GM23248 (cell line): ENCODE data around the gene PLCB4. TPM values are rescaled to one million over a fixed set of nuclear protein-coding genes. Genes with fewer than 3 reads are reported as not detected.

Experiments used
- DNase-seq: peaks from one replicate; pipeline ENCODE4 v3.0.0-alpha.2; 2015
- H2AFZ ChIP-seq: fragments of 200-600 bp; sonication (generic); 2 replicates; pipeline ENCODE4 v1.6.1; 2016; ENCODE audit warnings: antibody characterized with exemption
- H3F3A ChIP-seq: fragments of 200-600 bp; sonication (generic); 2 replicates; pipeline ENCODE4 v1.6.1; 2016; ENCODE audit warnings: mild to moderate bottlenecking, antibody characterized with exemption, mixed run types; ENCODE audit not compliant: insufficient read depth
- H3K27ac ChIP-seq: fragments of 200-600 bp; sonication (generic); 2 replicates; pipeline ENCODE4 v1.5.1; 2016; ENCODE audit warnings: mild to moderate bottlenecking
- H3K27me3 ChIP-seq: fragments of 200-600 bp; sonication (generic); replicated peaks from 2 replicates; pipeline ENCODE4 v1.6.1; 2016; ENCODE audit warnings: mild to moderate bottlenecking; ENCODE audit not compliant: insufficient read depth
- H3K36me3 ChIP-seq: fragments of 200-600 bp; sonication (generic); 2 replicates; pipeline ENCODE4 v1.6.1; 2016; ENCODE audit warnings: low read depth, mild to moderate bottlenecking
- H3K4me1 ChIP-seq: fragments of 200-600 bp; sonication (generic); 2 replicates; pipeline ENCODE4 v1.6.1; 2016; ENCODE audit warnings: mild to moderate bottlenecking; ENCODE audit not compliant: insufficient read depth
- H3K4me2 ChIP-seq: fragments of 200-600 bp; sonication (generic); one replicate; pipeline ENCODE4 v1.6.1; 2016; ENCODE audit warnings: mild to moderate bottlenecking; ENCODE audit not compliant: unreplicated experiment
- H3K4me3 ChIP-seq: fragments of 200-600 bp; sonication (generic); 2 replicates; pipeline ENCODE4 v1.5.1; 2016; ENCODE audit warnings: mild to moderate bottlenecking
- H3K79me2 ChIP-seq: fragments of 200-600 bp; sonication (generic); 2 replicates; pipeline ENCODE4 v1.6.1; 2016; ENCODE audit warnings: mild to moderate bottlenecking; ENCODE audit not compliant: insufficient read depth
- H3K9ac ChIP-seq: fragments of 200-600 bp; sonication (generic); 2 replicates; pipeline ENCODE4 v1.6.1; 2016; ENCODE audit warnings: mild to moderate bottlenecking
- H3K9me2 ChIP-seq: fragments of 200-600 bp; sonication (generic); 2 replicates; pipeline ENCODE4 v1.6.1; 2016; ENCODE audit warnings: mixed run types, mild to moderate bottlenecking, moderate library complexity; ENCODE audit not compliant: insufficient read depth
- H3K9me3 ChIP-seq: fragments of 200-600 bp; sonication (generic); one replicate; pipeline ENCODE4 v1.6.1; 2017; ENCODE audit warnings: low read depth
- H4K20me1 ChIP-seq: fragments of 200-600 bp; sonication (generic); 2 replicates; pipeline ENCODE4 v1.6.0; 2016; ENCODE audit not compliant: insufficient read depth
- EZH2 ChIP-seq: fragments of 200-600 bp; sonication (generic); IDR thresholded peaks from 2 replicates; pipeline ENCODE4 v1.6.1; 2018; ENCODE audit warnings: antibody characterized with exemption, mild to moderate bottlenecking; ENCODE audit not compliant: insufficient read depth, poor library complexity, severe bottlenecking
- EZH2phosphoT487 ChIP-seq: fragments of 200-600 bp; sonication (generic); IDR thresholded peaks from 2 replicates; pipeline ENCODE4 v1.6.1; 2018; ENCODE audit warnings: antibody characterized with exemption, moderate library complexity, mild to moderate bottlenecking, low read depth; ENCODE audit not compliant: insufficient read depth
- WGBS, 2 experiments: methylation state at CpG; one replicate each; pipeline ENCODE4 v1.1.6; 2015 to 2017; ENCODE audit warnings: low lambda C conversion rate in 2 of 2, low coverage in 1 of 2; ENCODE audit errors: missing lambda C conversion rate in 2 of 2; 5-methylcytosine and 5-hydroxymethylcytosine counted together
- in situ Hi-C: fragments of 300-500 bp; cut with MboI; formaldehyde crosslinking; loops from 2 replicates; pipeline ENCODE4 v1.15.0; 2020
- polyA plus RNA-seq: library from polyadenylated mRNA; unstranded; fragments of >200 nt; fragmentation: Nextera tagmentation; extraction: Ambion mirVana; gene quantifications from 2 replicates; pipeline ENCODE4 v1.2.1, GENCODE V29; 2016
- total RNA-seq: library from RNA; depleted of rRNA; stranded (reverse); fragments of >200 nt; shearing (Covaris generic); gene quantifications from 2 replicates; pipeline ENCODE4 v1.2.3, GENCODE V29; 2014

PLCB4 gene
- total and polyA plus RNA-seq, 2 experiments from 2014 or later, result 5.0 to 9.5 TPM

DNA sequence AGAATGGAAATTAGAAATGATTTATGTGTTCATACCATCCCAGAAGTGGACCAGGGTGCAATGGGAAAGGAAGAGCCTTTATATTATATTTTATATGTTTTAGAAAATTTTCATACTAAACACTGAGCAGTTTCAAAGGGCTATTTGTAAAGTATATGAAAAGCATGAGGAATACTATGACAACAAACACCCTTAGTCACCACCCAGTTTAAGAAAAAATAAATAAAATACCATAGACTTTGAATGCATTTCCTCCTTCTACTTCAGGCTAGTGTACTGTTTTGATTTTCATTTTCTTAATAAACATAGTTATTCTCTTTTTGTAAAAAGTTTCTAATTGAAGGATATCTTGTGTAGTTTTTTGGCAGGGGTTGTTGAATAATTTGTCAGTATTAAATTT lies 191.1 kb downstream of the PLCB4 start:
- TF ChIP-seq EZH2 (no peak), EZH2phosphoT487 (no peak)
- Histone ChIP-seq H3K4me2 (no peak overlapping the region), H3K79me2 (no peaks in the 10 kb centered on the region), H3K9me2 (no peaks in the 10 kb centered on the region), H3K9me3 (no peaks in the 10 kb centered on the region), H4K20me1 (no peaks in the 10 kb centered on the region), H3K9ac (no peak overlapping the region), H3K27me3 (no peaks in the 10 kb centered on the region), H3F3A (no peaks in the 10 kb centered on the region), H2AFZ (no peak overlapping the region), H3K4me1 (no peaks in the 10 kb centered on the region), H3K27ac (no peak overlapping the region), H3K4me3 (no peak overlapping the region), H3K36me3 (no peaks in the 10 kb centered on the region)
- no peak for DNase-seq
- in situ Hi-C loops, result no loop called here

DNA sequence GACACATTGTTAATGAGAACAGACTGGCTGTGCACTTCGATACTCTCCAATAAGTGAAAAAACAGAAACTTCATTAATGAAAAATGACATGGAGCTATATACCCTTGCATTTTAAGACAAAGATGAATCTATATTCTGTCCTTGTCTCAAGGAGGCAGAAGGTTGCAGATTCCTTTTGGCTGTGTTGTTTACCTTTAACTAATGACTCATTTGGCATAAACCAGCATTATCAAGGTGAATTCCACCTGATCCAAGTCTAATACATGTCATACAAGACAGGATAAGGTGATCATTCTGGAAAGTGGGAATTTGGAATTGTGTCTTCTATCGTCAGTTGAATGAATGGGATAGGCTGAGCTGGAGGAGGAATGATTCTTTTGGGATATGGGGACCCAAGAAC lies 192.9 kb downstream of the PLCB4 start:
- H3K79me2 ChIP-seq, result no peaks in the 10 kb centered on the region

DNA sequence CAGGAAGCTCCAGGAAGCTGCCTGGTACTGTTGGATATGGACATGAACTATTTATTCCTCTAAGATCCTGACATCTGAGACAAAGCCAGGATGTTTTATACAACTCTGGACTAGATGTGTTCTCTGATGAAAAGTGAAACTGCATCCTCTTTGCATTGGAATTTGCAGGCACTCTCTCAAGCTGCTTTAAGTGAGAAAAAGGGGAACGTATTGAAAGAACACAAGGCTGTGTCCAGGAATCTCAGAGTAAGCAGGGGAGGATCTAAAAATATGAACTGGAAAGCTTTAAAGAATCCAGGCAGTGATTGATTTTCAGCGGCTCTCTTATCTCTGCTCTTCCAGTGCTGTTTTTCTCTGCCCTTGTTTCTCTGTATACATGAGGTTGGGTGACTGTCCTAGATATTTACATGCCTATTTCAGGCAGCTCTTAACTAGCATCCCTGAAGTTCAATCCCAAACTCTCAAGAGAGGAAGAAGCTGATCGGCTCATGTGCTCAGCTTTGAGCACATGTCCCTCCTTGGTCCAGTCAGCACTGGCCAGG lies 193.8 kb downstream of the PLCB4 start:
- Histone ChIP-seq H3K4me2 (peak overlapping the region; percentile 9), H3K27ac (no peak overlapping the region)
- 23 to 26% methylated on average over 3 of the region's 3 CpGs for WGBS, 2 experiments

More for the DNA sequence above, 192.9 kb downstream of the PLCB4 start:
- H3K9me3 ChIP-seq, result no peaks in the 10 kb centered on the region
- H2AFZ ChIP-seq, result no peak overlapping the region
- in situ Hi-C loops, result no loop called here
- no peaks in the 10 kb centered on the region for H4K20me1 ChIP-seq
- H3K4me1 ChIP-seq, result no peaks in the 10 kb centered on the region
- no peak overlapping the region for H3K27ac ChIP-seq
- DNase-seq, result no peak
- H3K36me3 ChIP-seq, result no peaks in the 10 kb centered on the region
- TF ChIP-seq EZH2, result no peak
- TF ChIP-seq EZH2phosphoT487, result no peak
- no peaks in the 10 kb centered on the region for H3K9me2 ChIP-seq
- no peaks in the 10 kb centered on the region for H3F3A ChIP-seq
- no peak overlapping the region for H3K4me2 ChIP-seq
- no peaks in the 10 kb centered on the region for H3K27me3 ChIP-seq
- no peak overlapping the region for H3K9ac ChIP-seq
- 79 to 82% methylated on average over 2 of the region's 2 CpGs for WGBS, 2 experiments
- no peak overlapping the region for H3K4me3 ChIP-seq

DNA sequence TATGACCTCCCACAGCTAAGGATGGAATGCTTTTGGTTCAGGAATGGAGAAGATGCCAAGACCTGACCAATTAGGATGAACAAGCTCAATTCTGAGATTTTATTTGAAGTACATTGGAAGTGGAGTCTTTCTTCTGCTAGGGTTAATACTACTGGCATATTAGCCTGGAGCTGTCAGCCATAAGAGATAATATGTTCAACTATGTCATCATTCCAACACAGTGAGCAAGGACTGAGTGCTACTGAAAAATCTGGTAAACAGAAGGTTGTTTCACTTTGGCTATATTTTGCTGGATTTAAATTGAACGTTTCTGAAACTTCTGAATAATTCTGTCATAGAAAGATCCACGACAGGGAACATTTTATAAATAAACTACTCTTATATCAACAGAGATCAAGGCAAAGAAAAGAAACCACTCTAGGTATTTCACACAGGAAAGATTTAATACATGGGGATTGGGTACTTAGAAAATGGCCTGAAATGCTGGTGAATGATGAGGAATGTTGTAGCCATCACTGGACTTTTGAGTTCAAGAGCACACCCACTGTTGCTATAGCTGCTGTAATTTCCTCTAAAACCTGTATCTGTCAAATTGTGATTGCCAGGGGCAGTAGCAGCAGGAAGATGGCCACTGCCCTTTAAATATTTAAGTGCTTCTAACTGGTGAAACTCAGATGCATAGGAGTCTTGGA lies 200.5 kb downstream of the PLCB4 start:
- 0 to 4% methylated on average over 2 of the region's 2 CpGs for WGBS, 2 experiments
- H3K9me2 ChIP-seq, result no peaks in the 10 kb centered on the region
- no peaks in the 10 kb centered on the region for H3K79me2 ChIP-seq
- peak; percentile 64 for DNase-seq
- no peaks in the 10 kb centered on the region for H3K36me3 ChIP-seq
- peaks cover 27% of the 10 kb centered on the region for H3F3A ChIP-seq
- peak overlapping the region; percentile 17; the same call in 1 of the 2 replicates for H3K4me3 ChIP-seq
- H3K9ac ChIP-seq, result no peak overlapping the region
- H2AFZ ChIP-seq, result peak overlapping the region; percentile 31; the same call in 1 of the 2 replicates
- H4K20me1 ChIP-seq, result no peaks in the 10 kb centered on the region
- in situ Hi-C loops, result no loop called here
- H3K27ac ChIP-seq, result peak overlapping the region; percentile 36
- no peaks in the 10 kb centered on the region for H3K27me3 ChIP-seq
- no peaks in the 10 kb centered on the region for H3K9me3 ChIP-seq
- H3K4me2 ChIP-seq, result peak overlapping the region; percentile 51
- no peak for TF ChIP-seq EZH2
- TF ChIP-seq EZH2phosphoT487, result no peak
- H3K4me1 ChIP-seq, result peaks cover 27% of the 10 kb centered on the region

More for the DNA sequence above, 193.8 kb downstream of the PLCB4 start:
- Histone ChIP-seq H3K9me2 (no peaks in the 10 kb centered on the region), H3K36me3 (no peaks in the 10 kb centered on the region), H3K9me3 (no peaks in the 10 kb centered on the region), H3K27me3 (no peaks in the 10 kb centered on the region), H3K4me3 (0 out of 2 replicates have a peak overlapping the region, but pooled peaks have one; percentile 2), H3K4me1 (no peaks in the 10 kb centered on the region), H3K79me2 (no peaks in the 10 kb centered on the region), H3F3A (no peaks in the 10 kb centered on the region), H3K9ac (no peak overlapping the region; the same call in 1 of the 2 replicates), H4K20me1 (no peaks in the 10 kb centered on the region), H2AFZ (peak overlapping the region; percentile 39; the same call in 1 of the 2 replicates)
- no peak for TF ChIP-seq EZH2
- TF ChIP-seq EZH2phosphoT487, result no peak
- in situ Hi-C loops, result no loop called here
- DNase-seq, result no peak
